Measurements from ENCODE around the gene DGKA.
"Not testable (repeated sequence)": the region's sequence is repeated elsewhere in the genome, so short reads cannot be mapped to it uniquely, and the experiment has no call there.

DGKA gene

GRCh38 chr12:55969356-55969755, 38.4 kb downstream of the DGKA start:
- DNase-seq = no peak

GRCh38 chr12:55970775-55971174, 39.8 kb downstream of the DGKA start:
- no peak for DNase-seq

- DNase-seq = no peak
Measured at GRCh38 chr12:55972042-55972441, 41.1 kb downstream of the DGKA start.

- no peak for DNase-seq
Measured at GRCh38 chr12:55972456-55972855, 41.5 kb downstream of the DGKA start.

GRCh38 chr12:55972911-55973598, 42.1 kb downstream of the DGKA start:
- no peak for DNase-seq

GRCh38 chr12:55973599-55974307, 42.8 kb downstream of the DGKA start, which contains the start of gene RAB5B:
TSS of gene RAB5B (plus strand) at chr12:55974078. CDS start at chr12:55986961, 12,883 bp downstream.
- DNase-seq = peak; percentile 100

GRCh38 chr12:55974308-55974730, 43.4 kb downstream of the DGKA start:
- DNase-seq = peak; percentile 61

GRCh38 chr12:55978393-55978792, 47.4 kb downstream of the DGKA start:
- DNase-seq = no peak

- DNase-seq = no peak
Measured at GRCh38 chr12:55979069-55979468, 48.1 kb downstream of the DGKA start.

GRCh38 chr12:55981882-55982281, 50.9 kb downstream of the DGKA start:
- not testable (repeated sequence) for DNase-seq

- peak; percentile 61 for DNase-seq
Measured at GRCh38 chr12:55982319-55982936, 51.5 kb downstream of the DGKA start.

GRCh38 chr12:55983232-55983842, 52.4 kb downstream of the DGKA start:
- no peak for DNase-seq

- DNase-seq = no peak
Measured at GRCh38 chr12:55984861-55985260, 53.9 kb downstream of the DGKA start.

- no peak for DNase-seq
Measured at GRCh38 chr12:55985341-55985740, 54.4 kb downstream of the DGKA start.

GRCh38 chr12:55985976-55986375, 55.0 kb downstream of the DGKA start:
- not testable (repeated sequence) for DNase-seq

- no peak for DNase-seq
Measured at GRCh38 chr12:55991110-55991509, 60.1 kb downstream of the DGKA start.

- DNase-seq = no peak
Measured at GRCh38 chr12:55993230-55993853, 62.4 kb downstream of the DGKA start.

- no peak for DNase-seq
Measured at GRCh38 chr12:55995366-55995765, 64.4 kb downstream of the DGKA start.

- peak; percentile 72 for DNase-seq
Measured at GRCh38 chr12:55996201-55996714, 65.3 kb downstream of the DGKA start.

GRCh38 chr12:55996715-55997534, 66.0 kb downstream of the DGKA start, which contains the start of gene SUOX:
TSS of gene SUOX (plus strand) at chr12:55997276. CDS start at chr12:56002222, 4,946 bp downstream.
- peak; percentile 96 for DNase-seq

- no peak for DNase-seq
Measured at GRCh38 chr12:55997535-55997859, 66.5 kb downstream of the DGKA start.

- DNase-seq = not testable (repeated sequence)
Measured at GRCh38 chr12:55999522-55999921, 68.6 kb downstream of the DGKA start.
